ENCODE results near the gene UBFD1. TPM values are rescaled to one million over a fixed set of nuclear protein-coding genes. Genes with fewer than 3 reads are reported as not detected.
A peak's percentile ranks its signal among the peaks of the same experiment; 100 is the strongest.
"Not testable (repeated sequence)": the region's sequence is repeated elsewhere in the genome, so short reads cannot be mapped to it uniquely, and the experiment has no call there.

Gene UBFD1, protein sequence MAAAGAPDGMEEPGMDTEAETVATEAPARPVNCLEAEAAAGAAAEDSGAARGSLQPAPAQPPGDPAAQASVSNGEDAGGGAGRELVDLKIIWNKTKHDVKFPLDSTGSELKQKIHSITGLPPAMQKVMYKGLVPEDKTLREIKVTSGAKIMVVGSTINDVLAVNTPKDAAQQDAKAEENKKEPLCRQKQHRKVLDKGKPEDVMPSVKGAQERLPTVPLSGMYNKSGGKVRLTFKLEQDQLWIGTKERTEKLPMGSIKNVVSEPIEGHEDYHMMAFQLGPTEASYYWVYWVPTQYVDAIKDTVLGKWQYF
- total RNA-seq (2014; rRNA removed; shearing (Covaris generic)) = 127 and 136 TPM in 2 replicates

GRCh38 chr16:23556881-23557778, at the start of gene UBFD1, which contains the start of gene EARS2:
Gene UBFD1 (plus strand): TSS chr16:23557727. CDS start chr16:23557743, 16 bp downstream.
Gene EARS2 (minus strand): TSS chr16:23557350. CDS start chr16:23557343, 7 bp downstream.
- peak; percentile 98 for DNase-seq (ENCODE audit: low read depth)

DNA sequence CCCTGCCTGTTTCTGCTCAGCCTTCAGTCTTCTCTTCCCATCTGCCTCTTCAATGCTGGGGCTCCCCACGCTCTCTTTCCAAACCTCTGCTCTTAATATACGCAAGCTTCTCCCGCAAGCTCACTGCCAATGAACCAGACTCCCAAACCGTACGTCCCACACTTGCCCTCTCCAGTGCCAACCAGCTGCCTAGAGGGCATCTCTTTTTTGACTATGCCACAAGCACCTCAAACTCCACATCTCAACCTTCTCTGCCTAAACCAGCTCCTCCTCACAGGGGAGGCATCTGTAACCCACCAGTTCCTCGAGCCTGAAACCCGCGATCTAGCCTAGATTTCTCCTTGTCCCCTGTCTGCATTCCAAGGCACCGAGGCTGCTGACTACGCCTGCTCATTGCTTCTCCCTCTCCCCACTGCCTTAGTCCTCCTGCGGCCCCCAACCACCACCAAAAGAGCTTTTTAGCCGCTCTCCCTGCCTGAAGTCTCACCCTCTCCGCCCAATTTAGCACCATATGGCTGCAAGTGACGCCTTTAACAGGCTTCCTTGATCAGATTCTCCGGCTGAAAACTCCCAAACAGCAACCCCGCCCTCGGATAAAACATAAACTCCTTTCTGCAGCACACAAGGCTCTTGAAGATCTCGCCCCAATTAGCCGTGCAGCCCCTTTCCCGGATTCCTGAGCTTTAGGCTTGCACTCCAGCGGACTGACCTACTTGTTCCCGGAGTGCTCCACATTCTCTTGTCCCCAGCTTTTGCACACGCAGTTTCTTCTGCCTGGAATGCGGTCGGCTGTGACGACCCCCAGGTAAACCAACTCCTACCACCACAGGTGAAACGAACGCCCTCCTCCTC, 48.7 kb upstream of the UBFD1 start:
- no peak for DNase-seq (ENCODE audit: low read depth)

- DNase-seq (ENCODE audit: low read depth) = no peak
Observed at GRCh38 chr16:23509441-23509754, 48.1 kb upstream of the UBFD1 start.

DNA sequence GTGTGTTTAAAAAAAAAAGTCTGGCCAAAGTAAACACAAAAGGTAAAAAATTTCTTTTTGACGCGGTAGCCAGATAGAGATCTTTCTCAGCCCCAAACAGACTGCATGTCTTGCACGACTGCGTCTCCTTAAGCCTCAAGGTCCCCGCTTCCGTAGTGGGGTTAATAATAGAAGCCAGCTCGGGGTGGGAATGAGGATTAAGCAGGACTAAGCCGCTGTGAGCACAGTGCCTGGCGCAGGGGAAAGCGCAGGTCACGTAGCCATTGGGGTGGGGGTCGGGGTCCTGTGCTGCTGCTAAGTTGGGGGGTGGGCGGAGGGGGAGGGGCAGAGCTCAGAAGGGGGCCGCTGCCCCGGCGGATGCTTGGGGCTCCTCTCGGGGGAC, 47.8 kb upstream of the UBFD1 start:
- peak; percentile 50 for DNase-seq (ENCODE audit: low read depth)

GRCh38 chr16:23510164-23510914, 47.2 kb upstream of the UBFD1 start, which contains the start of gene GGA2:
Gene GGA2 (minus strand): TSS chr16:23510494. CDS start chr16:23510411, 83 bp downstream.
- peak; percentile 72 for DNase-seq (ENCODE audit: low read depth)

DNA sequence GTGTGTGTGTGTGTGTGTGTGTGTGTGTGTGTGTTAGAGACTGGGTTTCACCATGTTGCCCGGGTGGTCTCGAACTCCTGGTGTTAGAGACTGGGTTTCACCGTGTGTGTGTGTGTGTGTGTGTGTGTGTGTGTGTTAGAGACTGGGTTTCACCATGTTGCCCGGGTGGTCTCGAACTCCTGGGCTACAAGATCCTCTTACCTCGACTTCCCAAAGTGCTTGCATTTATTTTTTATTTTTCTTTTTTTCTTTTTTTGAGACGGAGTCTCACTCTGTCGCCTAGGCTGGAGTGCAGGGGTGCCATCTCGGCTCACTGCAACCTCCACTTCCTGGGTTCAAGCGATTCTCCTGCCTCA, 46.6 kb upstream of the UBFD1 start:
- not testable (repeated sequence) for DNase-seq (ENCODE audit: low read depth)

DNA sequence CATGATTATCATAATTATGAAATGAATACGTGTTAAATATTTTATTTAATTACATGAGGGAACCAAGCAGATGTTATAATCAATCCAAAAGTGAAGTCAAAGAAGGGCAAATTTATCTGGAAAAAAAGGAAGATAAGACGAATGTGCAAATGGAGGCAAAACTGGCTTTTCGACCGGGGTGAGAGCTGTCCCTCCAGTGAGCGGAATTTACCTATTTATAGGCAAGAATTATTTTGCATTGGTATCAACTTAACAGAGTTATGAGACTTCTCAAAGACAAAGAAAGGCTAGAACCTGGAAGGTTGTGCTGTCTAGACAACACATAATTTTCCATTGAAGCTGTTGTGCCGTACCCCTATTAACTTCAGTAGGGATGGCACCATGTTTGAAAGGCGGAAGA, 45.8 kb upstream of the UBFD1 start:
- no peak for DNase-seq (ENCODE audit: low read depth)

DNA sequence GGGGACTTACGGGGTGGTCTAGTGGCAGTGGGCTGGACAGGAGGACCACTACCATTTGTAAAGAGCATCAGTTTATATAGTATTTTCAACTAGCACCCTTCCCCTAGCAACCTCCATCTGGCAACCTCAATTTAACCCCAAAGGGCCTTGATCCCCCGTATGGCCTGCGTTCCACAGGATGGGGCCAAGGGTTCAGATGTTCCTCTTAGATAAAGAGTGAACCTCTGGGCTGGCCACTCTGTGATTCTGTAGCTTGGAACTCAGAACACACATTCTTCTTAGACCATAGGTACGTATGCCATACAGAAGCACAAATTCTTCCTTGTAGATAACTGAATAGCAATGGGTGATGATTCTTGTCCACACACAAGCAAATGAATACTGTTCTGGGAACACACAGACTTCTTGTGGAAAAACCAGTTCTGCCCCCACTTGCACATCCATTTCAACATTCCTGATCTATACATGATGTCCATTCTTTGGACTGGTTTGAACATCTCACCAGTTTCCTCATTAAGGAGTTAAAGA, 45.3 kb upstream of the UBFD1 start:
- DNase-seq (ENCODE audit: low read depth) = no peak

- no peak for DNase-seq (ENCODE audit: low read depth)
Observed at GRCh38 chr16:23514381-23515152, 43.0 kb upstream of the UBFD1 start.

- no peak for DNase-seq (ENCODE audit: low read depth)
Observed at GRCh38 chr16:23515881-23516280, 41.6 kb upstream of the UBFD1 start.

DNA sequence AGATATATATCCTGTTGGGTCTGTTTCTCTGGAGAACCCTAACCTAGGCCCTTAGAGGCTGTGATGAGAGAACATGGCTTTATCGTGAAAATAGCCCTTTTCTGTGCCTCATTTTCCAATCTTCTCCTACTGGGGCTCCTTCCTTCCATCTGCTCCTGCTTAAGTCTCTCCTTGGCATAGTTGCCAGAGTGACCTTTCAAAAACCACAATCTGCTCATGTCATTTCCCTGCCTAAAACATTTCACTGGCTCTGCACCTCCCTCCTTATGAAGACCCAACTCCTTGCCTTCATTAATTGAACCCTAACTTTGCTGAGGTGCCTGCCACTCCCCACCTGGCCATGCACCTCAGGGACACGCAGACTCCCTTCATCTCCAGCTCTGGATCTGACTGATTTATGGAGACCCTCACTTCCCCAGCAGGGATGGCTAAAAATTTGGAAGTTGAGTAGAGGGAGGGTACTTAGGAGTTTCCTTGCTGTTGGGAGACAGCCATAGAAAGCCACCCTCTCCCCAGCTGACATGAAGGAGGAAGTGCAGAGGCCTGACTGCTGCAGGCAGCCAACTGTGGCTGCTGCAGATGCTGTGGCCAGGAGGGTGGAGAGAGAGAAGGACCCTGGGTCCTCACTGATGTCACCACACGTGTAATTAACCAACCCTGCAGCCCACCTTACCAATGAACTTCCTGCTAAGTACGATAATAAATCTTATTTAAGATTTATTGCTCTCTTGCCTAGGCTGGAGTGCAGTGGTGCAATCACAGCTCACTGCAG, 41.0 kb upstream of the UBFD1 start:
- DNase-seq (ENCODE audit: low read depth) = no peak

DNA sequence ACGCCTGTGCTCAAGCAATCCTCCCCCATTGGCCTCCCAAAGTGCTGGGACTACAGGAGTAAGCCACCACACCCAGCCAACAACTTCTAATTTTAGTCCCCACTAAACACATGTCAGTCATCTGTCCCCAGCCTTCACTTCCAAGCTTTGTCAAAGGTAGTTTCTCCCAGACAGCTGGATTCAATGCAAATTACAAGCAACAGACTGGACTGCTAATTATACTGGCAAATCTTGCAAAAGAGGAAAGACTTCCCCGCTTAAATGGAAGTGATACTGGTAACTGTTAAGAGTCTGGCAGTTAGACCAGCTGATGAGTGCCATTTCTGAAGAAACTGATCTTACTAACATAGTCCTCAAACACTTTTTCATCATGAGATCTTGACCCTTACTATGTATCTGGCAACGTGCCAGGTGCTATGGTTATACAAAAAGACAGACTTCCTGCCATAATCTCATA, 39.1 kb upstream of the UBFD1 start:
- DNase-seq (ENCODE audit: low read depth) = no peak

DNA sequence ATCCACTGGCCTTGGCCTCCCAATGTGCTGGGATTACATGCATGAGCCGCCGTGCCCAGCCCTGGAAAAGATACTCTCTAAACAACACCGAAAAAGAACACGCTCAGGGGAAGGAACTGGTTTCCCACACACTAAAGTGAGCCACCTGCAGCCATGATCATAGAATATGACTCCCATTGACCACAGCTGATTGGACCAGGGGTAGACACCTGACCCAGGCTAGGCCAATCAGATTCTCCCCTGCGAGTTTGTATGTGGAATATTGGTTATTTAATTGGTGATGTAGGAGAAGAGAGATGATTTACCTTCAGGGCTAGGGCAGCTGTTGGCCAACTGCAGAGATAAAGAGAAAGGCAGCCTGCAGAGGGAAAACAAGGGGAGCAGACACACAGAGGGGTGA, 38.2 kb upstream of the UBFD1 start:
- no peak for DNase-seq (ENCODE audit: low read depth)

GRCh38 chr16:23520500-23520899, 37.0 kb upstream of the UBFD1 start:
- no peak for DNase-seq (ENCODE audit: low read depth)

DNA sequence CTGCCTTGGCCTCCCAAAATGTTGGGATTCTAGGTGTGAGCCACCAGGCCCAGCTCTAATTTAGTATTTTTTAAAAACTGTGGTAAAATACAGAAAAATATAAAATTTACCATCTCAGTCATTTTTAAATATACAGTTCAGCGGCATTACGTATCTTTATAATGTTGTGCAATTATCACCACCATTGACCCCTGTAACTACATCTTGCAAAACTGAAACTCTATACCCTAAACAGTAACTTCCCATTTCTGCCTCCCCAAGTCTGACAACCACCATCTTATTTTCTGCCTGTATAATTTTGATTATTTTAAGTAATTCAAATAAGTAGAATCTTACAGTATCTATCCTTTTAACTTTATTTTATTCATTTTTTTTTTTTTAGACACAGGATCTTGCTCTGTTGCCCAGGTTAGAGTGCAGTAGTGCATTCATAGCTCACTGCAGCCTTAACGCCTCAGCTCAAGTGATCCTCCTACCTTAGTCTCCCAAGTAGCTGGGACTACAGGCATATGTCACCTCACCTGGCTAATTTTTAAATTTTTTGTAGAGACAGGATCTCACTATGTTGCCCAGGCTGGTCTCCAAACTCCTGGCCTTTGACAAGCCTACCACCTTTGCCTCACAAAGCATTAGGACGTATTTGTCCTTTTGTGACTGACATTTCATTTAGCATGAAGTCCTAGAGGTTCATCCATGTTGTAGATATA, 36.3 kb upstream of the UBFD1 start:
- DNase-seq (ENCODE audit: low read depth) = no peak

GRCh38 chr16:23521965-23522364, 35.6 kb upstream of the UBFD1 start:
- DNase-seq (ENCODE audit: low read depth) = no peak

DNA sequence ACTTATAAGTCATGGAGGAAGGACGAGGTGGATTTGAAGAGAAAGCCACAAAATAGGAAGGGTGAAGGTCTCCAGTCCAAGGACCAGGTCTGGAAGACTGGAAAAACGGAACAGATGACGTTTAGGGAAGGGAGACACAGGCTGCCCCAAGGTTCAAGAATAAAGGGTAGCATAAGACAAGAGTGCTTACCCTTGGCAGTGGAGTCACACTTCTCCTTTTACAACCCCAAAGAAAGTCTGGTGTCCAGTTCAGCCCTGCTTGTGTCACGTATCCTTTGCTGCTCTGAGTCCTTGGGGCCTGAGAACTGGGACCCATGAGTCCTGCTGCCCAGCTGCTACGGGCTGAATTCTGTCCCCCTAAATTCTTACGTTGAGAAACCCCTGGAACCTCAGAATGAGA, 34.2 kb upstream of the UBFD1 start:
- no peak for DNase-seq (ENCODE audit: low read depth)

GRCh38 chr16:23523876-23524385, 33.6 kb upstream of the UBFD1 start:
- DNase-seq (ENCODE audit: low read depth) = no peak

GRCh38 chr16:23524886-23525285, 32.6 kb upstream of the UBFD1 start:
- no peak for DNase-seq (ENCODE audit: low read depth)
